GM15510 (cell line): Measurements from ENCODE around the gene MTFP1.

ENCODE experiments used
- POLR2A ChIP-seq: IDR thresholded peaks from 3 replicates; pipeline ENCODE4 v1.6.1; 2011; ENCODE audit warnings: borderline replicate concordance; ENCODE audit not compliant: insufficient read length; ENCODE audit errors: extremely low read depth

MTFP1 gene

GRCh38 chr22:30397656-30398635 is 27.6 kb upstream of the MTFP1 start:
- no peak for TF ChIP-seq POLR2A

GRCh38 chr22:30398685-30399680 is 26.6 kb upstream of the MTFP1 start:
- TF ChIP-seq POLR2A, result no peak

GRCh38 chr22:30399718-30400117 is 25.9 kb upstream of the MTFP1 start:
- no peak for TF ChIP-seq POLR2A

GRCh38 chr22:30400159-30400558 is 25.4 kb upstream of the MTFP1 start:
- no peak for TF ChIP-seq POLR2A

GRCh38 chr22:30402028-30402765 is 23.4 kb upstream of the MTFP1 start:
- TF ChIP-seq POLR2A, result no peak

- TF ChIP-seq POLR2A, result no peak
Observed at GRCh38 chr22:30404307-30404706, 21.3 kb upstream of the MTFP1 start.

- TF ChIP-seq POLR2A, result no peak
Observed at GRCh38 chr22:30405731-30406130, 19.8 kb upstream of the MTFP1 start.

GRCh38 chr22:30406400-30406799 is 19.2 kb upstream of the MTFP1 start:
- no peak for TF ChIP-seq POLR2A

- TF ChIP-seq POLR2A, result no peak
Observed at GRCh38 chr22:30408388-30409102, 17.0 kb upstream of the MTFP1 start.

- TF ChIP-seq POLR2A, result no peak
Observed at GRCh38 chr22:30411780-30412179, 13.8 kb upstream of the MTFP1 start.

- no peak for TF ChIP-seq POLR2A
Observed at GRCh38 chr22:30413001-30413400, 12.6 kb upstream of the MTFP1 start.

GRCh38 chr22:30413745-30414524 is 11.6 kb upstream of the MTFP1 start:
- TF ChIP-seq POLR2A, result no peak

- TF ChIP-seq POLR2A, result no peak
Observed at GRCh38 chr22:30414525-30415047, 11.0 kb upstream of the MTFP1 start.

GRCh38 chr22:30416403-30416802 is 9.2 kb upstream of the MTFP1 start:
- TF ChIP-seq POLR2A, result no peak

- TF ChIP-seq POLR2A, result no peak
Observed at GRCh38 chr22:30416837-30417236, 8.7 kb upstream of the MTFP1 start.
